ENCODE results near the gene MTFP1. TPM values are rescaled to one million over a fixed set of nuclear protein-coding genes. Genes with fewer than 3 reads are reported as not detected.

The MTFP1 gene
- total RNA-seq, 1 experiment from 2014 or later = 86.9 TPM

DNA sequence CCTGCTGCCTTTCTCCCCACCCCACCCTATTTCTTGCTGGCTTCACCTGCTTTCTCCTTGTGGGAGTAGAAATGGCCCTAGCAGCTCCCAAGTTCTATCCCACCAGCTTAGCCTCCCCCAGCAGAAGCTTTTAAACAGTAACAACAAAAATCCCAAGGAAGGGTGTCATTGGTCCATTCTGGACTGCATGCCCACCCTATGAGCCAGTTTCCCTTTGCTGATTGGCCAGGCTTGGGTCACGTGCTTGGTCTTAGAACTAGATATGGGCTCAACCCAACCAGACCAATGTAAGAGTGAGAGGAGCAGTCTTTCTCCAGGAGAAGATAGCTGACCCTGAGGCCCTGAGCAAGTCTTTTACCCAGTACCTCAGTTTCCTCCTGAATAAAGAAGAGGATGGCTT, 2.3 kb downstream of the MTFP1 start:
- peaks cover 25% of the 10 kb centered on the region for H3K4me1 ChIP-seq (ENCODE audit: insufficient read depth, low read length, poor library complexity, severe bottlenecking)
- POLR2A ChIA-PET (ENCODE audit: low non-redundant PET) = no interaction called here
- TF ChIP-seq, protein P1, sequence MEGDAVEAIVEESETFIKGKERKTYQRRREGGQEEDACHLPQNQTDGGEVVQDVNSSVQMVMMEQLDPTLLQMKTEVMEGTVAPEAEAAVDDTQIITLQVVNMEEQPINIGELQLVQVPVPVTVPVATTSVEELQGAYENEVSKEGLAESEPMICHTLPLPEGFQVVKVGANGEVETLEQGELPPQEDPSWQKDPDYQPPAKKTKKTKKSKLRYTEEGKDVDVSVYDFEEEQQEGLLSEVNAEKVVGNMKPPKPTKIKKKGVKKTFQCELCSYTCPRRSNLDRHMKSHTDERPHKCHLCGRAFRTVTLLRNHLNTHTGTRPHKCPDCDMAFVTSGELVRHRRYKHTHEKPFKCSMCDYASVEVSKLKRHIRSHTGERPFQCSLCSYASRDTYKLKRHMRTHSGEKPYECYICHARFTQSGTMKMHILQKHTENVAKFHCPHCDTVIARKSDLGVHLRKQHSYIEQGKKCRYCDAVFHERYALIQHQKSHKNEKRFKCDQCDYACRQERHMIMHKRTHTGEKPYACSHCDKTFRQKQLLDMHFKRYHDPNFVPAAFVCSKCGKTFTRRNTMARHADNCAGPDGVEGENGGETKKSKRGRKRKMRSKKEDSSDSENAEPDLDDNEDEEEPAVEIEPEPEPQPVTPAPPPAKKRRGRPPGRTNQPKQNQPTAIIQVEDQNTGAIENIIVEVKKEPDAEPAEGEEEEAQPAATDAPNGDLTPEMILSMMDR (conservative IDR thresholded peaks at IDR 0.05; ENCODE audit: low read depth, low read length) = no peak
- no peak for TF ChIP-seq EZH2 (IDR thresholded peaks at IDR 0.05; ENCODE audit: borderline replicate concordance, low read depth, low read length, poor library complexity, severe bottlenecking)
- no TSS peak for BruUV-seq (replicated peaks)
- H3K36me3 ChIP-seq (ENCODE audit: insufficient read depth, low read length, poor library complexity, severe bottlenecking) = peaks cover 20% of the 10 kb centered on the region
- CTCF ChIA-PET = no interaction called here
- peak overlapping the region; percentile 77 for H3K4me3 ChIP-seq (ENCODE audit: low read depth, low read length, poor library complexity, severe bottlenecking)
- H3K9me3 ChIP-seq (ENCODE audit: low read depth, low read length, poor library complexity, severe bottlenecking) = no peaks in the 10 kb centered on the region
- intact Hi-C loops (cut with micrococcal nuclease; ENCODE audit: unreplicated experiment) = no loop called here
- DNase-seq (ENCODE audit: low spot score) = no peak
- H3K27ac ChIP-seq (ENCODE audit: low read depth, low read length, poor library complexity, severe bottlenecking) = peak overlapping the region; percentile 94
- H3K27me3 ChIP-seq (replicated peaks; ENCODE audit: insufficient read depth, low read depth, low read length, poor library complexity) = no peaks in the 10 kb centered on the region

DNA sequence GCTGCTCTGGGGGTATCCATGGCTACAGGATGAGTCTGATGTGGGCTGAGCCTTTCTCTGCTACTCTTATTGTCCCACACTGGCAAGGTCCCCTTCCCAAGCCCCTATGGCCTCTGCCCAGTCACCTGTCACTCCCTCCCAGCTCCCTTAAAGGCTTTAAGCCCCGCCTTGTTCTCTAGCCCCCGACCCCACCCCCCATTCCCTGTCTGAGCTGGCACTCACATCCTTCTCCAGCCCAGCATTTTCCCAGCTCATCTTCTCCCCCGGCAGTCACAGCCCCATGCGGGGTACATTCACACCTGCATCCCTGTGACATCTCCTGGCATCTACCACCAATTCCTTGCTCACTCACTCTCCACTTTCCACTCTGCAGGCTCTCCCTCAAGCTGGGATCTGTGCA, 4.3 kb downstream of the MTFP1 start:
- intact Hi-C loops (cut with micrococcal nuclease; ENCODE audit: unreplicated experiment) = no loop called here
- TF ChIP-seq, protein P1 (conservative IDR thresholded peaks at IDR 0.05; ENCODE audit: low read depth, low read length) = no peak
- no peak for TF ChIP-seq EZH2 (IDR thresholded peaks at IDR 0.05; ENCODE audit: borderline replicate concordance, low read depth, low read length, poor library complexity, severe bottlenecking)
- ChIA-PET POLR2A (ENCODE audit: low non-redundant PET) (no interaction called here), CTCF (no interaction called here)
- no peaks in the 10 kb centered on the region for H3K9me3 ChIP-seq (ENCODE audit: low read depth, low read length, poor library complexity, severe bottlenecking)
- H3K36me3 ChIP-seq (ENCODE audit: insufficient read depth, low read length, poor library complexity, severe bottlenecking) = peaks cover 20% of the 10 kb centered on the region
- BruUV-seq (replicated peaks) = no TSS peak
- no peaks in the 10 kb centered on the region for H3K27me3 ChIP-seq (replicated peaks; ENCODE audit: insufficient read depth, low read depth, low read length, poor library complexity)
- H3K27ac ChIP-seq (ENCODE audit: low read depth, low read length, poor library complexity, severe bottlenecking) = peak overlapping the region; percentile 67
- peaks cover 27% of the 10 kb centered on the region for H3K4me1 ChIP-seq (ENCODE audit: insufficient read depth, low read length, poor library complexity, severe bottlenecking)
- DNase-seq (ENCODE audit: low spot score) = no peak
- H3K4me3 ChIP-seq (ENCODE audit: low read depth, low read length, poor library complexity, severe bottlenecking) = no peak overlapping the region

DNA sequence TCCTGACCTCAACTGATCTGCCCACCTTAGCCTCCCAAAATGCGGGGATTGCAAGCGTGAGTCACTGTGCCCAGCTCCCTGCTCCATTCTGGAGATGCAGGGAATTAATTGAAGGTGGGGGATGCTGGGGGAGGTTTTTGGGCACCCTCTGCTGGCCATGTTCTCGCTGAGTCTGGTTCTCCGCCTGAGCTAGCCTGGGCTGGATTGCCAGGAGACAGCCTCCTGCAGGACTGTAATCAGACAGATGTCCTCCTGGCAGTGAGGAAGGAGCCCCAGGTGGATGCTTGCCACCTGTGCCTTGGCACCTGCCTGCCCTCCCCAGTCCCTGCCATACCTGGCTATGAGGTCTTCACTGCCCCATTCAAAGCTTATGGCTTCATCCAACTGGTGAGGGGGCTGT, 5.4 kb downstream of the MTFP1 start:
- intact Hi-C loops (cut with micrococcal nuclease; ENCODE audit: unreplicated experiment) = no loop called here
- ChIA-PET POLR2A (ENCODE audit: low non-redundant PET) (interaction anchor here (0.6 kb wide), 1 partner anchor 155 kb away, joined by 3 read pairs; no protein-coding TSS in a partner anchor), CTCF (interaction anchor here (0.7 to 1.9 kb wide), 2 partner anchors 141 to 143 kb away, joined by 3 to 5 read pairs; no protein-coding TSS in a partner anchor)
- BruUV-seq (replicated peaks) = no TSS peak
- no peak for DNase-seq (ENCODE audit: low spot score)
- no peaks in the 10 kb centered on the region for H3K9me3 ChIP-seq (ENCODE audit: low read depth, low read length, poor library complexity, severe bottlenecking)
- H3K27ac ChIP-seq (ENCODE audit: low read depth, low read length, poor library complexity, severe bottlenecking) = peak overlapping the region; percentile 100
- no peaks in the 10 kb centered on the region for H3K27me3 ChIP-seq (replicated peaks; ENCODE audit: insufficient read depth, low read depth, low read length, poor library complexity)
- TF ChIP-seq EZH2 (IDR thresholded peaks at IDR 0.05; ENCODE audit: borderline replicate concordance, low read depth, low read length, poor library complexity, severe bottlenecking) = no peak
- TF ChIP-seq, protein P1 (conservative IDR thresholded peaks at IDR 0.05; ENCODE audit: low read depth, low read length) = peak; percentile 31; the same call in 1 of the 2 replicates
- H3K36me3 ChIP-seq (ENCODE audit: insufficient read depth, low read length, poor library complexity, severe bottlenecking) = peaks cover 20% of the 10 kb centered on the region
- H3K4me3 ChIP-seq (ENCODE audit: low read depth, low read length, poor library complexity, severe bottlenecking) = no peak overlapping the region
- peaks cover 30% of the 10 kb centered on the region for H3K4me1 ChIP-seq (ENCODE audit: insufficient read depth, low read length, poor library complexity, severe bottlenecking)
